Suprapubic skin (tissue), 4 donors: ENCODE measurements around the gene IFITM10. TPM values are rescaled to one million over a fixed set of nuclear protein-coding genes. Genes with fewer than 3 reads are reported as not detected.
"Not testable (repeated sequence)": the region's sequence is repeated elsewhere in the genome, so short reads cannot be mapped to it uniquely, and the experiment has no call there.

Source experiments
- DNase-seq, 2 donors: peaks; one replicate each; pipeline ENCODE4 v3.0.0-alpha.2; 2019; ENCODE audit warnings: low spot score in 2 of 2
- H3K27ac ChIP-seq: fragments of 200-600 bp; sonication (generic); one replicate; pipeline ENCODE4 v1.5.1; 2019
- H3K27me3 ChIP-seq: fragments of 200-600 bp; sonication (generic); one replicate; pipeline ENCODE4 v1.5.1; 2019
- H3K36me3 ChIP-seq: fragments of 200-600 bp; sonication (generic); one replicate; pipeline ENCODE4 v1.5.1; 2019
- H3K4me1 ChIP-seq: fragments of 200-600 bp; sonication (generic); one replicate; pipeline ENCODE4 v1.5.1; 2019
- H3K4me3 ChIP-seq: fragments of 200-600 bp; sonication (generic); one replicate; pipeline ENCODE4 v1.5.1; 2019; ENCODE audit warnings: mild to moderate bottlenecking
- H3K9me3 ChIP-seq: fragments of 200-600 bp; sonication (generic); one replicate; pipeline ENCODE4 v1.5.1; 2019
- WGBS: methylation state at CpG from one replicate; pipeline ENCODE4 v1.1.5; 2018; 5-methylcytosine and 5-hydroxymethylcytosine counted together
- total RNA-seq, 4 donors: library from RNA; depleted of rRNA; stranded (reverse); fragments of >200 nt; gene quantifications; one replicate each; pipeline ENCODE4 v1.1.0, GENCODE V29; 2016

The IFITM10 gene
- total RNA-seq, 4 donors from 2014 or later = 2.6 to 7.6 (median 6.9) TPM

DNA sequence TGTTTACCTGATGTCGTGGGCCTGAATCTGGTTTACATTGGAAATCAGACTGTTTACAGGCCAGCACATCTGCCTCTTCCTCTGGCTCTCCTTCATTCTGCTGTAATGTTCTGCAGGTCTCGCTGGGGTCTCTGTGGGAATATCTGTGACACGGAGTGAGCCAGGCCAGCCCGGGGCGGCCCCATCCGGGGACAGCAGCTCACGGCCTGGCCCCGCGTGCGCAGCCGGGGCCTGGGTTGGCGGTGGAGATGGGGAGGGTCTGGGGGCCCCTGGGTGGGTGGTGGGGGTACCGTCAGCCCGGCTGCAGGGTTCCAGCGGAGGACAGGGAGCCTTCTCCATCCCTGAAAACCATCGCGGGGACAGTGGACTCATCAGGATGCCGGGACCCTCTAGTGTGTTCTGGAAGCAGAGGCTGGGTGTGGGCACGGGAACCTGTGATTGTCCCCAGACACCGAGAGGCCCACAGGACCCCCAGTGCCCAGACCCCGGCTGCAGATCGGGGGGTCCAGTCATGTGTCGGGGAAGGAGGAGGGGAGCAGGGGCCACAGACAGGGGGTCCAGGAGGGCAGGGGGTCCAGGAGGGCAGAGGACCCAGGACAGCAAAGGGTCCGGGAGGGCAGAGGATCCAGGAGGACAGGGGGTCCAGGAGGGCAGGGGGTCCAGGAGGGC is 66.4 kb downstream of the IFITM10 start:
- H3K9me3 ChIP-seq, H3K36me3 ChIP-seq, H3K4me3 ChIP-seq, H3K27ac ChIP-seq, H3K4me1 ChIP-seq: not testable (repeated sequence)
- peak in 1 of 2 donors; percentile 65 for DNase-seq
- peaks cover 22% of the 10 kb centered on the region for H3K27me3 ChIP-seq
- no CpG with 5 or more reads among the region's 24 CpGs for WGBS

DNA sequence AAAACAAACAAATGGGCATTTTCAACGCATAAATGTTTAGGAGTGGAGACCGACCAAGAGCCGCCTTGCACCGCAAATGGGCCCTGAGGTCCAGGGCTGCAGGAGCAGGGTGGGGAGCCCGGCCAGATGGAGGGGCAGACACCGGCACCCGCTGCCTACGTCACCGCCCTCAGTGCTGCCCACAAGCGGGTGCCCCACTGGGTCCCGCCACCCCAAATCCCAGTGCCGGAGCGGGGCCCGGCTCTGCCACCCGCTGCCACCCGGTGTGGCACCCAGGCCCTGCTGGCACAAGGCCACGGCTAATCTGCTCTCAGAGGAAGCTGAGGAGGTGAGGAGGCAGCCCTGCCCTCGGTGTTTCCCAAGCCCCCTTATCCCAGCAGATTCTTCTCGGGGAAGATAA is 67.2 kb downstream of the IFITM10 start:
- H3K9me3 ChIP-seq, H3K36me3 ChIP-seq, H3K4me1 ChIP-seq, H3K4me3 ChIP-seq, H3K27ac ChIP-seq: not testable (repeated sequence)
- H3K27me3 ChIP-seq = peaks cover 28% of the 10 kb centered on the region
- WGBS = 86% methylated on average over 16 of the region's 19 CpGs
- peak in 1 of 2 donors; percentile 45 for DNase-seq

Other genes with a start within 250 kb of the IFITM10 start
- gene DUSP8, start 178.3 kb downstream of the IFITM10 start, total RNA-seq = 1 to 10 TPM; 1.9 to 4.8 (median 3.0) TPM
- 1 to 10 TPM in 2 of 4 donors, not detected in 2; 1.0 to 1.2 TPM for gene KRTAP5-1, start 165.3 kb downstream of the IFITM10 start, total RNA-seq
- 10 to 100 TPM in 1 of 4 donors, 1 to 10 TPM in 2, not detected in 1; 1.7 to 12.0 (median 4.6) TPM for gene KRTAP5-2, start 152.3 kb downstream of the IFITM10 start, total RNA-seq
- 10 to 100 TPM in 1 of 4 donors, 1 to 10 TPM in 2, not detected in 1; 3.7 to 14.9 (median 4.4) TPM for gene KRTAP5-3, start 142.1 kb downstream of the IFITM10 start, total RNA-seq
- gene KRTAP5-4, start 128.5 kb downstream of the IFITM10 start, total RNA-seq = 1 to 10 TPM in 2 of 4 donors, under 1 TPM in 1, not detected in 1; 0.55 to 3.6 (median 3.5) TPM
- 1 to 10 TPM in 2 of 4 donors, under 1 TPM in 1, not detected in 1; 0.79 to 2.7 (median 1.2) TPM for gene KRTAP5-5, start 120.8 kb downstream of the IFITM10 start, total RNA-seq
- gene KRTAP5-6, start 53.4 kb downstream of the IFITM10 start, total RNA-seq = 10 to 100 TPM in 1 of 4 donors, 1 to 10 TPM in 1, not detected in 2; 2.3 to 24.1 TPM
- gene CTSD, start 13.3 kb upstream of the IFITM10 start, total RNA-seq = 100 to 1,000 TPM; 319 to 596 (median 469) TPM
- gene SYT8, start 84.4 kb upstream of the IFITM10 start, total RNA-seq = 100 to 1,000 TPM; 141 to 280 (median 193) TPM
- gene TNNI2, start 88.4 kb upstream of the IFITM10 start, total RNA-seq = 10 to 100 TPM; 17.4 to 63.6 (median 27.2) TPM
- 100 to 1,000 TPM in 2 of 4 donors, 10 to 100 TPM in 2; 70.4 to 134 (median 107) TPM for gene LSP1, start 102.5 kb upstream of the IFITM10 start, total RNA-seq
- gene PRR33, start 141.3 kb upstream of the IFITM10 start, total RNA-seq = not detected
- 10 to 100 TPM in 1 of 4 donors, 1 to 10 TPM in 3; 1.5 to 12.9 (median 4.8) TPM for gene TNNT3, start 169.1 kb upstream of the IFITM10 start, total RNA-seq
- 100 to 1,000 TPM in 2 of 4 donors, 10 to 100 TPM in 2; 76.9 to 115 (median 103) TPM for gene MRPL23, start 196.7 kb upstream of the IFITM10 start, total RNA-seq
- 10 to 100 TPM; 20.0 to 62.2 (median 40.4) TPM for gene H19, start 247.2 kb upstream of the IFITM10 start, total RNA-seq